B cell (primary cell): Measurements from ENCODE around the gene MRS2.

Experiments
- EZH2 ChIP-seq: IDR thresholded peaks from 2 replicates; pipeline ENCODE4 v1.6.1; 2012; ENCODE audit warnings: borderline replicate concordance, low read depth, mild to moderate bottlenecking, moderate library complexity, low read length; ENCODE audit not compliant: insufficient read depth, poor library complexity, severe bottlenecking
- TF ChIP-seq, protein P1 (sequence below): fragments of 200-600 bp; IDR thresholded peaks from one replicate; pipeline ENCODE4 v1.8.0; 2022; ENCODE audit warnings: antibody characterized with exemption, mild to moderate bottlenecking

DNA sequence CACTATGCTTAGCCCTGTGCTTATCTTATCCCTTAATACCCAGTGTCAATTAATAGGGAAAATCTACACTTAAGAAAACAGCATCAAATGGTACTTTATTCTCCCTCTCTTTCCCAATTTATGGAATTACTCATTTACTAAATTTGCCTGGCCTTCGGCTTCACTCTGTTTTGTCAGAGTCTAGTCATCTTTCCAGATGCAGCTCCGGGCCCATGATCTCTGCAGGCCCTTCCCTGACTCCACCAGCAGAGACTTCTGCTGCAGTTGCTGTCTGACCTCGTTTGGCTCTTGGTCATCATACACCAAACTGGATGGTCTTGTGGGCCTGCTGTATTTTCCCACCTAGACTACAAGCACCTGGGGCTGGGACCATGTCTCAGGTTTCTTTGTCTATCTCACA, 27.4 kb downstream of the MRS2 start:
- TF ChIP-seq, protein P1, sequence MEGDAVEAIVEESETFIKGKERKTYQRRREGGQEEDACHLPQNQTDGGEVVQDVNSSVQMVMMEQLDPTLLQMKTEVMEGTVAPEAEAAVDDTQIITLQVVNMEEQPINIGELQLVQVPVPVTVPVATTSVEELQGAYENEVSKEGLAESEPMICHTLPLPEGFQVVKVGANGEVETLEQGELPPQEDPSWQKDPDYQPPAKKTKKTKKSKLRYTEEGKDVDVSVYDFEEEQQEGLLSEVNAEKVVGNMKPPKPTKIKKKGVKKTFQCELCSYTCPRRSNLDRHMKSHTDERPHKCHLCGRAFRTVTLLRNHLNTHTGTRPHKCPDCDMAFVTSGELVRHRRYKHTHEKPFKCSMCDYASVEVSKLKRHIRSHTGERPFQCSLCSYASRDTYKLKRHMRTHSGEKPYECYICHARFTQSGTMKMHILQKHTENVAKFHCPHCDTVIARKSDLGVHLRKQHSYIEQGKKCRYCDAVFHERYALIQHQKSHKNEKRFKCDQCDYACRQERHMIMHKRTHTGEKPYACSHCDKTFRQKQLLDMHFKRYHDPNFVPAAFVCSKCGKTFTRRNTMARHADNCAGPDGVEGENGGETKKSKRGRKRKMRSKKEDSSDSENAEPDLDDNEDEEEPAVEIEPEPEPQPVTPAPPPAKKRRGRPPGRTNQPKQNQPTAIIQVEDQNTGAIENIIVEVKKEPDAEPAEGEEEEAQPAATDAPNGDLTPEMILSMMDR: no peak
- no peak for TF ChIP-seq EZH2
